GM12878 (cell line): Measurements from ENCODE around the gene CAPN8. TPM values are rescaled to one million over a fixed set of nuclear protein-coding genes. Genes with fewer than 3 reads are reported as not detected.

Experiments
- ATAC-seq: fragments of 200-7000 bp; cut with Tn5 transposase; 3 replicates; pipeline ENCODE4 v1.9.1; 2020; ENCODE audit warnings: mild to moderate bottlenecking, moderate library complexity
- BruUV-seq: library from RNA; stranded (reverse); fragments of 400-500 nt; replicated peaks from 2 replicates; lab custom pipeline; 2021; lab: Mats Ljungman, UMichigan
- CTCF ChIA-PET: fragments of 300-600 bp; sonication (Branson Sonifier 250); formaldehyde crosslinking; extraction: SDS; loops from one replicate; lab custom pipeline; 2021; ENCODE audit warnings: inconsistent platforms; lab: Yijun Ruan, JAX
- POLR2A ChIA-PET: fragments of 350-600 bp; formaldehyde crosslinking; extraction: SDS; loops from one replicate; lab custom pipeline; 2021; ENCODE audit warnings: inconsistent platforms; lab: Charles Lee
- RAD21 ChIA-PET: fragments of 300-600 bp; sonication (Branson Sonifier 250); formaldehyde crosslinking; loops from one replicate; lab custom pipeline; 2023; ENCODE audit warnings: antibody characterized with exemption; ENCODE audit not compliant: unreplicated experiment; lab: Charles Lee
- SMC1A ChIA-PET: fragments of 300-600 bp; sonication (Branson Sonifier 250); formaldehyde crosslinking; loops from one replicate; lab custom pipeline; 2023; ENCODE audit not compliant: unreplicated experiment, uncharacterized antibody; lab: Charles Lee
- DNase-seq: peaks from one replicate; pipeline ENCODE4 v3.0.0-alpha.2; 2011; ENCODE audit warnings: low read depth, low spot score
- FAIRE-seq: peaks from 3 replicates; lab custom pipeline; 2011; peaks lifted over from hg19 to GRCh38; lab: Jason Lieb, UNC
- H2AFZ ChIP-seq: 2 replicates; pipeline ENCODE4 v1.6.0; 2011; ENCODE audit warnings: low read depth, low read length, control low read depth; ENCODE audit not compliant: control insufficient read depth
- H3K27ac ChIP-seq: 2 replicates; pipeline ENCODE4 v1.5.1; 2011; ENCODE audit warnings: control low read depth; ENCODE audit not compliant: control insufficient read depth, insufficient read depth
- H3K27me3 ChIP-seq, 2 experiments: replicated peaks in 1 of 2; 2 replicates each; pipeline versions ENCODE4 v1.6.0 to v1.6.1; 2011; ENCODE audit warnings: low read length in 1 of 2; ENCODE audit not compliant: control insufficient read depth in 2 of 2, insufficient read depth in 2 of 2
- H3K36me3 ChIP-seq, 2 experiments: 2 replicates each; pipeline ENCODE4 v1.5.1; 2011; ENCODE audit warnings: low read length in 1 of 2; ENCODE audit not compliant: control insufficient read depth in 2 of 2, insufficient read depth in 2 of 2
- H3K4me1 ChIP-seq: 2 replicates; pipeline ENCODE4 v1.6.1; 2011; ENCODE audit warnings: mild to moderate bottlenecking, low read length, moderate library complexity, mixed read lengths; ENCODE audit not compliant: control insufficient read depth, insufficient read depth
- H3K4me2 ChIP-seq: 2 replicates; pipeline ENCODE4 v1.6.0; 2011; ENCODE audit warnings: control low read depth; ENCODE audit not compliant: control insufficient read depth, insufficient read depth
- H3K4me3 ChIP-seq: fragments of 200-600 bp; sonication (generic); 2 replicates; pipeline ENCODE4 v1.5.1; 2016
- H3K79me2 ChIP-seq: 2 replicates; pipeline ENCODE4 v1.6.0; 2011; ENCODE audit warnings: low read length; ENCODE audit not compliant: control insufficient read depth, insufficient read depth
- H3K9ac ChIP-seq: 2 replicates; pipeline ENCODE4 v1.8.0; 2011; ENCODE audit warnings: low read length, control low read depth, mixed read lengths; ENCODE audit not compliant: control insufficient read depth, insufficient read depth
- H3K9me3 ChIP-seq: replicated peaks from 3 replicates; pipeline ENCODE4 v1.5.1; 2011; ENCODE audit warnings: mild to moderate bottlenecking, low read length; ENCODE audit not compliant: control insufficient read depth, insufficient read depth
- H4K20me1 ChIP-seq: 2 replicates; pipeline ENCODE4 v1.6.0; 2011; ENCODE audit not compliant: control insufficient read depth, insufficient read depth
- BMI1 ChIP-seq: fragments of 450-650 bp; IDR thresholded peaks from 2 replicates; pipeline ENCODE4 v1.6.1; 2016; ENCODE audit warnings: mild to moderate bottlenecking, moderate library complexity, borderline replicate concordance
- CUX1 ChIP-seq: IDR thresholded peaks from 2 replicates; pipeline ENCODE4 v1.6.1; 2012; ENCODE audit warnings: improper control_type of control experiment, low read depth, low read length; ENCODE audit not compliant: insufficient replicate concordance
- E2F8 ChIP-seq: fragments of 450-650 bp; IDR thresholded peaks from 2 replicates; pipeline ENCODE4 v1.6.1; 2018; ENCODE audit warnings: mild to moderate bottlenecking, low read depth, moderate library complexity; ENCODE audit not compliant: partially characterized antibody
- ETV6 ChIP-seq, 2 experiments: fragments of 450-650 bp in 1 of 2; IDR thresholded peaks in 1 of 2; conservative IDR thresholded peaks in 1 of 2; 2 replicates each; pipeline ENCODE4 v1.6.1; 2014; ENCODE audit warnings: antibody characterized with exemption in 1 of 2, borderline replicate concordance in 1 of 2, low read depth in 1 of 2, mild to moderate bottlenecking in 1 of 2, moderate library complexity in 1 of 2
- IRF3 ChIP-seq: fragments of 450-650 bp; IDR thresholded peaks from 2 replicates; pipeline ENCODE4 v1.6.1; 2014; ENCODE audit warnings: mild to moderate bottlenecking
- LARP7 ChIP-seq: fragments of 450-650 bp; IDR thresholded peaks from 2 replicates; pipeline ENCODE4 v1.6.1; 2017; ENCODE audit warnings: mild to moderate bottlenecking
- RAD51 ChIP-seq: fragments of 450-650 bp; IDR thresholded peaks from 2 replicates; pipeline ENCODE4 v1.6.1; 2016; ENCODE audit warnings: moderate library complexity, mild to moderate bottlenecking, inconsistent platforms
- RELA ChIP-seq: fragments of 450-650 bp; IDR thresholded peaks from 2 replicates; pipeline ENCODE4 v1.8.0; 2014; ENCODE audit warnings: borderline replicate concordance; ENCODE audit not compliant: partially characterized antibody
- SREBF2 ChIP-seq: IDR thresholded peaks from 2 replicates; pipeline ENCODE4 v1.6.1; 2012; ENCODE audit warnings: mild to moderate bottlenecking, low read length
- YY1 ChIP-seq: IDR thresholded peaks from 2 replicates; pipeline ENCODE4 v1.6.1; 2011; ENCODE audit warnings: low read depth, mild to moderate bottlenecking, low read length
- ZBED1 ChIP-seq: IDR thresholded peaks from 2 replicates; pipeline ENCODE4 v1.6.1; 2016; ENCODE audit warnings: borderline replicate concordance
- ZNF217 ChIP-seq: fragments of 450-650 bp; IDR thresholded peaks from 2 replicates; pipeline ENCODE4 v1.6.1; 2017; ENCODE audit warnings: antibody characterized with exemption, mild to moderate bottlenecking
- WGBS: methylation state at CpG from one replicate; pipeline ENCODE4 v1.1.6; 2016; ENCODE audit warnings: low lambda C conversion rate; ENCODE audit not compliant: insufficient replicate concordance, insufficient coverage; ENCODE audit errors: missing lambda C conversion rate; 5-methylcytosine and 5-hydroxymethylcytosine counted together
- in situ Hi-C: fragments of 300-500 bp; cut with MboI; formaldehyde crosslinking; loops from 9 replicates; pipeline ENCODE4 v1.14.3; 2018; ENCODE audit warnings: mixed read lengths
- intact Hi-C: fragments of 100-400 bp; cut with micrococcal nuclease; formaldehyde crosslinking; loops from one replicate; pipeline ENCODE4 v1.14.2; 2022; ENCODE audit not compliant: unreplicated experiment
- polyA plus RNA-seq, 11 experiments: library from polyadenylated mRNA; depleted of rRNA in 4 of 11; unstranded in 6 of 11; stranded (reverse) in 5 of 11; fragments of >200 nt; fragmentation: Nextera tagmentation in 4 of 11; fragmentation: Illumina TruSeq in 1 of 11; extraction: Ambion mirVana in 4 of 11; extraction: Trizol in 1 of 11; gene quantifications; 1 replicate in 1 of 11; 2 replicates in 10 of 11; pipeline versions ENCODE4 v1.2.1 to v1.2.3, GENCODE V29; 2011 to 2016; ENCODE audit warnings: inconsistent platforms in 2 of 11, missing spikeins in 2 of 11, low read depth in 1 of 11
- total RNA-seq, 4 experiments: library from RNA; depleted of rRNA in 3 of 4; stranded (reverse); fragments of >200 nt in 3 of 4; fragmentation: Illumina TruSeq in 1 of 4; extraction: Trizol in 1 of 4; gene quantifications; 2 replicates each; pipeline versions ENCODE4 v1.2.1 to v1.2.3, GENCODE V29; 2013 to 2021

CAPN8 gene
- total and polyA plus RNA-seq, 10 of the 15 experiments (the other 5 are each of a cell fraction or from before 2014, with no cell fraction given): 6.4 to 30.7 (median 12.3) TPM

GRCh38 chr1:223704921-223705878 lies 39.7 kb upstream of the CAPN8 start (continued):
- TF ChIP-seq RELA: no peak

GRCh38 chr1:223703668-223704013 lies 38.1 kb upstream of the CAPN8 start:
- SMC1A ChIA-PET: no interaction called here
- no peak overlapping the region for H3K4me3 ChIP-seq
- no peaks in the 10 kb centered on the region for H3K9me3 ChIP-seq
- RAD21 ChIA-PET: no interaction called here
- no peaks in the 10 kb centered on the region for H3K27me3 ChIP-seq
- POLR2A ChIA-PET: no interaction called here
- no peaks in the 10 kb centered on the region for H3K36me3 ChIP-seq
- no peaks in the 10 kb centered on the region for H3K79me2 ChIP-seq
- H3K27ac ChIP-seq: no peak overlapping the region
- no peak overlapping the region for H3K9ac ChIP-seq
- no peak for ATAC-seq
- intact Hi-C loops: no loop called here
- BruUV-seq: no TSS peak
- FAIRE-seq: no peak
- in situ Hi-C loops: no loop called here
- H3K4me2 ChIP-seq: no peak overlapping the region
- H4K20me1 ChIP-seq: no peaks in the 10 kb centered on the region
- H2AFZ ChIP-seq: no peak overlapping the region
- no peak for DNase-seq
- 0% methylated on average over 1 of the region's 1 CpG for WGBS
- TF ChIP-seq RAD51: no peak
- no peak for TF ChIP-seq YY1
- no peak for TF ChIP-seq ZBED1
- TF ChIP-seq IRF3: no peak
- no peak for TF ChIP-seq LARP7
- no peak for TF ChIP-seq ZNF217
- no peak for TF ChIP-seq RELA
- TF ChIP-seq SREBF2: no peak
- no peak for TF ChIP-seq E2F8
- no peak for TF ChIP-seq ETV6 (conservative IDR thresholded peaks at IDR 0.05 in 1 of 2, IDR thresholded peaks at IDR 0.05 in 1 of 2; ENCODE audit: borderline replicate concordance in 1 of 2, low read depth in 1 of 2)
- no peak for TF ChIP-seq BMI1
- TF ChIP-seq CUX1: no peak
- TF ChIP-seq, all 136 proteins: peak for 0
- H3K4me1 ChIP-seq: peaks cover 3% of the 10 kb centered on the region; the same call in 1 of the 2 replicates
- CTCF ChIA-PET: interaction anchor here (2.1 kb wide), 1 partner anchor 8 kb away, joined by 6 read pairs; no protein-coding TSS in a partner anchor
